Activated CD4-positive, alpha-beta T cell treated with anti-CD3 and anti-CD28 coated beads, Interleukin-2, amount 50 U/mL, for 16 hours (primary cell): ENCODE measurements around the gene MYL11.

Source experiments
- DNase-seq: peaks from one replicate; pipeline ENCODE4 v3.0.0-alpha.2; 2020

Gene MYL11

GRCh38 chr16:30354423-30355143 lies 20.0 kb upstream of the MYL11 start:
- DNase-seq = no peak

- DNase-seq = peak; percentile 96
Measured at GRCh38 chr16:30355144-30355953, 19.3 kb upstream of the MYL11 start, which contains the start of gene CD2BP2. Gene CD2BP2 (minus strand): TSS chr16:30355308. CDS start chr16:30354681, 627 bp downstream.

GRCh38 chr16:30355954-30356308 lies 18.7 kb upstream of the MYL11 start:
- no peak for DNase-seq

- no peak for DNase-seq
Measured at GRCh38 chr16:30356401-30357084, 18.1 kb upstream of the MYL11 start.

GRCh38 chr16:30357085-30357714 lies 17.4 kb upstream of the MYL11 start:
- DNase-seq = no peak

GRCh38 chr16:30357715-30358576 lies 16.7 kb upstream of the MYL11 start:
- DNase-seq = no peak

GRCh38 chr16:30358577-30358936 lies 16.0 kb upstream of the MYL11 start:
- DNase-seq = no peak

- no peak for DNase-seq
Measured at GRCh38 chr16:30358990-30359870, 15.4 kb upstream of the MYL11 start.

- DNase-seq = no peak
Measured at GRCh38 chr16:30359871-30360170, 14.8 kb upstream of the MYL11 start.

- DNase-seq = no peak
Measured at GRCh38 chr16:30361180-30361579, 13.4 kb upstream of the MYL11 start.

- DNase-seq = no peak
Measured at GRCh38 chr16:30365200-30365599, 9.4 kb upstream of the MYL11 start.

GRCh38 chr16:30366511-30366910 lies 8.1 kb upstream of the MYL11 start:
- no peak for DNase-seq

- DNase-seq = no peak
Measured at GRCh38 chr16:30367349-30368009, 7.1 kb upstream of the MYL11 start.

GRCh38 chr16:30368122-30368791 lies 6.3 kb upstream of the MYL11 start:
- no peak for DNase-seq

- no peak for DNase-seq
Measured at GRCh38 chr16:30368792-30369090, 5.9 kb upstream of the MYL11 start.

- no peak for DNase-seq
Measured at GRCh38 chr16:30369091-30369937, 5.3 kb upstream of the MYL11 start.

- DNase-seq = no peak
Measured at GRCh38 chr16:30369938-30370455, 4.6 kb upstream of the MYL11 start.

GRCh38 chr16:30370456-30371247 lies 4.0 kb upstream of the MYL11 start, which contains the start of gene TBC1D10B:
Gene TBC1D10B (minus strand): TSS chr16:30370494. CDS start chr16:30370183, 311 bp downstream.
- DNase-seq = peak; percentile 100
